ENCODE measurements around the gene SLC41A3.

Gene SLC41A3

DNA sequence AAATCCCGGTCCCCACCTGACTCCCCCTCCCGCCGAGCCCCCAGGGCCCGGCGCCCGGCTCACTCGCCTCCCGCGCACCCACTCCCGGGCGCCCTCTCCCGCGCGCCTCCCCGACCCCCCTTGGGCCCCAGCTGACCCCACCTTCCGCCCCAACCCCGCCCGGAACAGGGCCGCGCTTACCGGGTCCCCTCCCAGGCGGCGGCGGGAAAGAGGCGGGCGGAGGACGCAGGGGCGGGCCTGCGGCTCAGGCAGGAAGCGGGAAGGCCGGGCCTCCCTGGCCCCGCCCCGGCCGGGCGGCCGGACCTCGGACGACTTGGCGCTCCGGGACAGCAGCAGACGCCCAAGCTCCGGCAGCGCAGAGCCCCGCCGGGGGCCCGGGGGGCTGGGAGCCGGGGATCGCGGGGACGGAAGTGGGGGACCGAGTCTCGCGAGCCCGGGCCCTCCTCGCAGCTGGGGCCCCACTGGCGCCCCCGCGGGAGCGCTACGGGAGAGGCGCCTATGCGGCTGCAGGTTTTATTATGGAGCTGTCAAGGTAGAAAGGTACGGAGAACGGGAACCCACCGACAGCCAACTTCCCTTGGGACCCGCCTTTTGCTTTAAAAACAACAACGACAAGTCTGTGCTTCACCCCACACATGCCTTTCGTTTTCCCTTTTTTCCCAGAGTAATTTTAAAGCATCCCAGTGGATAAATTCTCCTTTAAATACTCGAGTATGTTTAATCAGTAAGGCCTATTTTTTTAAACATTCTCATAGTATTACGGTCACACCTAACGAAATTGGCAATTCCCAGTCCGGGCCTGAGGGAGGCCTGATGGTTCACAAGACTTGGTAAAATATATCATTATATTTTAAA is at the start of gene SLC41A3:
SLC41A3 (minus strand) TSS at position 212 of the 855 bp plus-strand sequence. CDS start 15,905 bp downstream, outside the sequence.
- peak; percentile 95 for DNase-seq (ENCODE audit: low spot score)

DNA sequence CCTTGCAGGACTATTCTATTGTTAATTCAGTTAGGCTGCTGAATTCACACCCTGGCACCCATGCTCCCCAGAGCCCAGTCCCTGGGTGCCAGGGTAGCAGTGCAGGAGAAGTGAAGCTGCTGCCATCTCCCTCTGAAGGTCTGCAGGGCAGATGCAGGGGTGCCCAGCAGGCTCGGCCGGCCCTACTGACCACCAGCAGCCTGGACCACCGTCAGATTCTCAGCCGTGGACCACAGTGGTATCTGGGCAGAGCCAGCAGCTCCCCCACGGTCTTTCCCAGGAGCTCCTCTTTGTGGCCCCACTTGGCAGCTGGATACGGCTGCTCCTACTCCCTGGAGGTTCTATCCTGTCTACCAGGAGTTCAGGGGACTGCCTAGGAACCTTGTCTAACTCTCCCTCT is 49.7 kb upstream of the SLC41A3 start:
- DNase-seq (ENCODE audit: low spot score): no peak

DNA sequence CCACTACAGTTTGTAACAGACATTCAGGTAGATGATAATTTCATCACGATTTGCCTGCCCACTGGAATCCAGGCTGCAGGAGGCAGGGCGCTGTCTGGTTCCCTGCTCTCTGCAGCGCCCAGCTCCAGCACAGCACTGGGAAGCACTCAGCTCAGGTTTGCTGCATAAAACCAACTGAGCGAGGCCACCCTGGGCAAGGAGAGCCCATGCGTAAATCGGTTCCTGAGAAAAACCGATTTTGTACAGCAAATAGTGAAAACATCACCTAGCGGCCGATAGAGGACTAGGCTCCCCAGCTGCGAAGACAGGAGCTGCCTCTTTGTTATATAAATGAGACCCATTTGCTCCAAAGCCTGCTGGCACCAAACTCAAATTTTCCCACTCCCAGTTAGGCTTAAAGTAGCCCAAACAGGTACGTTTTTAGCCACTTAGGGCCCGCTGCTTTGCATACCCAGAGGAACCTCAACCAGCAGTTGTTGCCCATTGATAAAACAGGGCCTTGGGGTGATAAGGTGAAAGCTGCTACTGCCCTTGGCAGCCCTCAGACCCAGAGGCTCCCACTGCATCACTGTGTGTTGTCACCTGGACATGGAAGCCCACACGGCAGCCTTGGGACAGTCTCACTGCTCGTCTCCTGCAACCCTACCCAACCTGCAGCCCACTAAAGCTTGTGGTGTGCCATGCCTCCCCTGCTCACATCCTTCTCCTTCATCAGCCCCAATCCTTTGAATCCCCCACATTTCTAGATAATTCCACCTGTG is 49.0 kb upstream of the SLC41A3 start:
- no peak for DNase-seq (ENCODE audit: low spot score)

DNA sequence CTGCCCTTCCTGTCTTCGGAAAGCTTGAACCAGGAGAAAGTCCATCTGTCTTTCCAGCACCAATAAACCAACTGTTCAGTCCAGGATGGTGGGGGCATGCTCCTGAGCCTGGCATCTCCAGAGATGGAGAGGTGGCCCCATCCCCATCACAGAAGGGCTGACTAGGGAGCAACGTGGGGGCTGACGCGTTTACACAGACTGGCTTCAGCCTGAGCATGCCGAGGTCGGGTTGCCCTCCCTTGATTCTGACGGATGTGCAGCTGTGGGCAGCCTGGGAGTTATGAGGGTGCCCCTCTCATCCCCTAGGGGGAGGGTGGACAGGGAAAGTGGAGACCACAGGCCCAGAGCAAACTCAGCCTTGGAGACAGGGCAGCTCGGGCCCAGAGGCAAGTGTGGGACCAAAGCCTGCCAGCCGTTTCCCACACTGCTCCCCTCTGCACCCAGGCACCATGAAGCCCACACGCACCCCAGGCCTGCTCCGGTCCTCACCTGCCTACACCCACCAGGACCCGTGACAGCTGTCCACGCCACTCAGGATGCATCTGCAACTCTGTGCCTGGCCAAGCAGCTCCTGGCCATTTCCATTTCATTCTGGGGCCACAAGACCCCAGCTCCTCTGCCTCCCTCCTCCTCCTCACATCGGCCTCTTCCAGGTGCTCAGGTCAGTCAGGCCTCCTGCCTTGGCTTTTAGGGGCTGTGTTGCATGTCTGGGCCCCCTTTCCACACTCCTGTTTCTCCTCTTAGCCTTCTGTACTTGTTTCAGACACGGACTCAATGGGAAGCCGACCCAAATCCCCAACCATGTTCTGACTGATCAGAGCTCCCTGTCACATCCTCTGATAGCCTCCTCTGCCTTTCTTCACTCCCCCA is 48.2 kb upstream of the SLC41A3 start:
- DNase-seq (ENCODE audit: low spot score): no peak

DNA sequence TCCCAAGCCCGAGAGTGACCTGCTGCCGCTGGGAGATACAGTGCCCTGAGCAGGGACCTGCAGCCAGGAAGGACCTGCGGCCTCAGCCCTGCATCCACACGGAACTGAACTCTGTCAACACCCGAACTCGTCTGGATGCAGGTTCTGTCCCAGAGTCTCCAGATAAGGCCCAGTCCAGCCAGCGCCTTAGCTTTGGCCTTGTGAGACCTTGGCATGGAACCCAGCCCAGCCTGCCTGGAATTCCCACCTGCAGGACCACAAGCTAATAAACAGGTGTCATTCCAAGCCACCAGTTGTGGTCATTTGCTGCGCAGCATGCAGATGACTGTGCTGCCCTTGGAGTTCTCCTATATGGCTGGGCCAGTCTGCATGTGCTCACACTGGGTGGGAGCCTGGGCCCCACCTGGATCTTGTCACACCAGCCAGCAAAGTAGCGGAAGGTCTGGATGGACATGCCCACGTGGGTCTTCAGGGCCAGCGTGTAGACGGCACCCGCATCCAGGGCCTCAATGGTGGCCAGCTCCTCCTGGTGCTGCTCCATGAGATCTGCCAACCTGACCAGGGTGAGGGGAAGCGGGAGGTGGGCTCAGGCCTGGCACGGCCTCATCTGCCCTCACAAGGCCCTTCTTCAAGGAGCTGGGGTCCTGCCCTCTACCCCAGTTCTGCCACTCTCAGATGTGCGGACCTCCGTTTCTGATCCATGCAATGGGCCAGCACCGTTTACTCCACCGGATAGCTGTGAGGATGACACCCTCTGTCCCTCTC is 47.2 kb upstream of the SLC41A3 start:
- DNase-seq (ENCODE audit: low spot score): no peak

DNA sequence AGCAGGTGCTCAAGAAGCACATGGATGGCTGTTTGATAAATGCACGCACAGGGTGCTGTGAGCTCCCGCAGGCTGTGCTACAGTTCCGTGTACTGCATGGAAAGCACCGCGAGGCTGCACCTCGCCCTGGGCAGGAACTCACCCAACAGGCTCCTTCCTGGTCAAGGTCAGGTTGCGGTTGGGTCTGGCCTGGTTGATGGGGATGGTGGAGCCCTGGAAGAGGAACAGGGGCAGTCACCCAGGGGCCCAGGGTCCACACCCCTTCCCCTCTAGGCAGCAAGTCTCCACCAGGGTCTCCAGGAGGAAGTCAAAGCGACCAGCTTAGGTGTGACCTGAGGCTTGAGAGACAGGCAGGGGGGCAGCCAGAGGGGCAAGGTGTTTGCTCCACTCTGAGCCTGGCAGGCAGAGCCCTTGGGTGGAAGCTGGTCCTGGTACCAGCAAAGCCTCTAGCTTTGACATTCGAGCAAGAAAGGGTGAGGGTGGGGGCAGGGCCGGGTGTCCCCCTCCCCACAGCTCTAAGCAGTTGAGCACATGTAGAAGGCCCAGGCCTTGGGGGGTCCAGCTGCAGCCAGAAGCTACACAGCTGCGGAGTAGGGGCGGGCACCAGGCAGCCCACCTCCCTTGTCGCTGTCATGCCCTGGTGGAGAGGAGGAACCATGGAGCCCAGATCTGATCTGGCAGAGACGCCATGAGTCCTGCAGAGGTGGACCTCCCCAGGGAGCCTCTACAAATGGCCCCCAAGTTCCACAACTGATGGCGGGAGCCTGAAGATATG is 46.3 kb upstream of the SLC41A3 start:
- DNase-seq (ENCODE audit: low spot score): no peak

DNA sequence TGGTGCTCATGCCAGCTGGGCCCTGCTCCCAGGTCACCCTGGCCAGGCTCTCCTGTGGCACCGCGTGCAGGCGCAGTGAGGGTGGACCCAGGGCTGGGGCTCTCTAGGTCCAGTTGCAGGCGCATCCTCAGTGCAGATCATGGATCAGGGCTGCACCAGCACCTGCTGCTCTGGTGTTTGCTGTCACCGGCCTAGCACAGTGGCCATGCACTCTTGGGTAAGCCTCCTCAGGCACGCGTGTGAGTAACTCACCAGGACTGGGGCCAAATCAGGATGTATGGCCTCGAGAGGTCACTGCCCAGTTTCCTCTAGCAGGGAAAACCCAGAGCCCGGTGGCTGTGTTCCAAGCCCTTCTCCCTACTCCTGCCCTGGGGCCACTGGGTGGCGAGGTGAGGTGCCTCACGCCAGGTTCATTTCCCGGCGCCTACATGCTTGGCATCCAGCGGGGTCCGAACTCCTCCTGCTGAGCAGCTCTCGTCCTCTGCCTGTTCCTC is 45.5 kb upstream of the SLC41A3 start:
- DNase-seq (ENCODE audit: low spot score): no peak

DNA sequence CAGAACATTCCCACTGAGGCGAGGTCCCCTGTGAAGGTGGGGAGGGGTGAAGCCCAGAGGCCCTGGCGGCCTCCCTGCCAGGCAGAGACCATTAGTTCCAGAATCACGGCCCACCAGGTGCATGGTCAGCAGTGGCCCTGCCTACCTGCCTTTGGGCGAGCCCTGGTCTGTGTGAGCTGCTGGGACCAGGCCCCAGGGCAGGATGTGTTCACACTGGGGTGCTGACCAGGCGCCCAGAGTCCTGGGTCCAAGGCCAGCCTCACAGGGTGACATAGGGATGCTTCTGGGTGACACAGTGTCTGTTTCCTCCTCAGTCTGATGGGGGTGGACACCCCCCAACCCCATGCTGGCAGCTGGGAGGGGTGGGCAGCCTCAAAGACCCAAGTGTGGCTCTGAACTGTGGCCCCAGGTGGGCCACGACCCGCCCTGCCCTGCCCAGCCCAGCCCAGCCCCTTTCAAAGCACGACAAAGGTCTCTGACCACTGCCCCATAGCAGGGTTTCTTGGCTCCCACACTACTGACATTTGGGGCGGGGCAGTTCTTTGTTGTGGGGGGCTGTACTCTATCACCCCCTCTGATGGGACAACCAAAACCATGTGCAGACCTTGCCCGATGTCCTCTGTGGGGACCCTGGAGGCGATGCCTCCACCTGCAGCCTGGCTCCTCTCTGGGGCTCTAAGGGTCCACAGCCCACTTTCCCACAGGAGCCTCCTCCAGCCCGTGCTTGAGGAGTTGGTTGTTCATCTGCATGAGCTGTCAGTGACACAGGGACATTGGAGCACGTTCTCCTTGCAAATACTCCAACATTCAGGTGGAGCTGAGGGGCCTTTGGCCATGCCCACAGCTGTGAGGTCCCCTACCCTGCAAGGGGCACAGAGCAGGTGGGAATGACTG is 44.8 kb upstream of the SLC41A3 start:
- no peak for DNase-seq (ENCODE audit: low spot score)

DNA sequence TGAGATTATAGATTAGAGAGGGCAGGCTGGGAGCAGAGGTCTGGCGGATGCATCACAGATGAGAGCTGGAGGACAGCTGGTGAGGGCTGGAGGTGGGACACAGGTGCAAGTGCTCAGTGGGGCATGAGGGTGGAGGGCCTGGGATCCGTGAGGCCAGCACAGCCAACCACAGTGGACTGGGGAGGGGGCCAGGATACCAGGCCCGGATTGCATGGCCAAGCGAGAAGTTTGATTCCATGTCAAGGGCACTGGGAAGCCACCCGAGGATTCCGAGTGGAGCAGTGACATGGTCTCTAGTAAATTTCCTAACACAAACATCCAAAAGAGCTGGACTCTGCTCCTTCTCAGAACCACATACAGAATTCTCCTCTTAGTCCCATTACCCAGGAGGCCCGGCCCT is 44.0 kb upstream of the SLC41A3 start:
- DNase-seq (ENCODE audit: low spot score): no peak

DNA sequence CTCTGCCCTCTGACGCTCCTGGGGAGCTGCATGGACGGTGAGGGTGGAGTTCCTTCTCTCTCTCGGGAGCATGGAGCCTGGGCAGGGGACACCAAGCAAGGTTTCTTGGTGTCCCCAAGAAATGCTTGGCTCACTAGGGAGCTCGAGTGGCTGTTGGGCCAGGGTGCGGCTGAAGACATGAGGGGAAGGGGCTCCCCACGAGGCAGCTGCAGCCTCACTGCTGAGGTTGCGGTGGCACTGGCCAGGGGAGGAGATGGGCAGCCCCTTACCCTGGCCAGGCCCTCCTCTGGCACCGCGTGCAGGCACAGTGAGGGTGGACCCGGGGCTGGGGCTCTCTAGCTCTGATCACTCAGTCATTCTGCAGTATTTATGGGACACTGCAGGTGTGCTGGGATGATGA is 43.5 kb upstream of the SLC41A3 start:
- no peak for DNase-seq (ENCODE audit: low spot score)

DNA sequence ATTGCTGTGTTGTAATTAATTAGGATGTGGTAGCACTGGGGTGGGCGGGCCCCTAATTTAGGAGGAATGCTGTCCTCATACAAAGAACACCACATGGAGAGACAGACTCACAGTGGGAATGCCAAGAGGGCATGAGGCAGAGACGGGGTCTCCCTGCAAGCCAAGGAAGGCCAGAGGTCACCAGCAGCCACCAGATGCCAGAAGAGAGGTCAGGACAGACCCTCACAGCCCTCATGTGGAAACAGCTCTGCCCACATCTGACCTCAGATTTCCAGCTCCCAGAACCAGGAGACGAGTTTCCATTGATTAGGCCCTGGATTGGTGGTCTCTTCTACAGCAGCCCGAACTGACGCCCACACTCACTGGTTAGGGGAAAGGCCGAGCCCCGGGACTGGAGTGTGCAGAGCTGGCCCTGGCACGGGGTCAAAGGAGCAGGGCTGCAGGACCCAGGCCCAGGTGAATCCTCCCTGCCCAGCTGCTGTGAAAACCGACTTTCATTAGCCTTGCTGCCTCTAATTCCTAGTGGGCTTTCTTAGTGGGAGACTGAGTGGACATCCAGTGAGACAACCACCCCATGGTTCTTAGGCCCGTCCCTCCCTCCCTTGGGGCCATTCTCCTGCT is 43.0 kb upstream of the SLC41A3 start:
- DNase-seq (ENCODE audit: low spot score): no peak

DNA sequence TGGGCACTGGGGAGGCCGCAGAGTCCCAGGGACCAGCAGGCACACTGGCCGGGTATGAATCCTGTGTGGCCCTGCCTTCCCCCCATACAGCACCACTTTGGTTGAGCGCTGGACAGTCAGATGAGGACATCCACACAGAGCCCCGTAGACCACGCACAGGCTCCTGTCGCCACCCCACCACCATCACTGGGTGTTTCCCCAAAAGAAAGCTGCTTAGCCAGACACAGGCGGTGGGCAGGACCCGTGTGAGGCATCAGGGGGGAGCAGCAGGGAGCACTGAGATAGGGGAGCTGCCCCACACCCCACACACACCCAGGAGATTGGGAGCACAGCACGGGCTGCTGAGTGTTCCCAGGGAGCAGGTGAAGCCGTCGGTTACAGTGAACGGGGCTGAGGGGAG is 42.4 kb upstream of the SLC41A3 start:
- no peak for DNase-seq (ENCODE audit: low spot score)

DNA sequence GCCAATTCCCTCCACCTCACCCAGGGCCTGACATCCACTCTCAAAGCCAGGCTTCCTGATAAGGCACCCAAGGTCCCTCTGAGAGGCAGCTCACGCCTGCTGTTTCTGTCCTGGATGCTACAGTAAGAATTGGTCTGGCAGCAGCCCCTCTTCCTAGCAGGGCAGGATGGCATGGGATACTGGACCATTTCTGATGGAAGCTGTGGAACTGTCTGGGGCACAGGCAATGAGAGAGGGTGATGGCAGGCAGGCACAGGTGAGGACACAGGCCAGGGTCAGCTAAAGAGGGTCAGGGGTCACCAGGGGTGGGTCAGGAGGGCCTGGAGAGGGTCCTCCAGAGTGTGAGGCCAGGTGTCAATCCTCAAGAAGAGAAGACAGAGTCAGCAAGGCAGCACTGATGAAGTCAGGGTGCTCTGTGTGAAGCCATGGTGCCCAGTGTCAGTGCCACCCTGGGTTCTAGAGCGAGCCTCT is 41.9 kb upstream of the SLC41A3 start:
- DNase-seq (ENCODE audit: low spot score): no peak

DNA sequence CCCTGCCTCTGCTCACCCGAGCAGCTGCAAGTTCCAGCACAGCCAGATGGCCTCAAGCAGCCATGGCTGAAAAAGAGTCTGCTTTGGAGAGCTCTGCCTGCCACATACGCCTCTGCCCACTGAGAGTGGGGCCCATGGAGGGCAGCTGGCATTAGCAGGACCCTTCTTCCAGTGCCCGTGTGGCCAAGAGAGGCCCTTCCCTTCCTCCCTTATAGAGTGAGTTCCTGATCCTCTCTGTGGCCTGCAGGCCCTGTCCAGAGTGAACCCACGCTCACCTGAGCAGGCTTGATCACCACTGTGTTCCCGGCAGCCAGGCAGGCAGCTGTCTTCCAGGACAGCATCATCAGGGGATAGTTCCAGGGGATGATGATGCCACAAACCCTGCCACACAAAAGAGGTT is 41.4 kb upstream of the SLC41A3 start:
- no peak for DNase-seq (ENCODE audit: low spot score)

DNA sequence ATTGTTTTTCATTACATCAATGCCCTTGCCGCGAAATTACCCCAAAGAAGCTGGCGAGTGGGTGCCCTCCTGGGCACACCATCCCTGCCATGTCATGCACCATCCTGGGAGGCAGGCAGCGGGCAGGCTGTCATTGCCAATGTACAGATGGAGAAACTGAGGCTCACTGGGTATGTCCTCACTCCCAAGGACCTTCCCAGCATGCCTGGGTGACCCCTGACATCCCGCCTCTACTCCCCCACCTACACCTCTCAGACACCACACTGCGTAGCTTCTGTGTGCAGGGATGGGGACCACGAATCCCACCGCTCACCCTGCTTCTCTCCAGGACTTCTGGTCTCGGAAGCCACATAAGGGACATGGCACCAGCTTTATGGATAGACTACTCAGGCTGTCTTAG is 41.0 kb upstream of the SLC41A3 start:
- DNase-seq (ENCODE audit: low spot score): no peak

DNA sequence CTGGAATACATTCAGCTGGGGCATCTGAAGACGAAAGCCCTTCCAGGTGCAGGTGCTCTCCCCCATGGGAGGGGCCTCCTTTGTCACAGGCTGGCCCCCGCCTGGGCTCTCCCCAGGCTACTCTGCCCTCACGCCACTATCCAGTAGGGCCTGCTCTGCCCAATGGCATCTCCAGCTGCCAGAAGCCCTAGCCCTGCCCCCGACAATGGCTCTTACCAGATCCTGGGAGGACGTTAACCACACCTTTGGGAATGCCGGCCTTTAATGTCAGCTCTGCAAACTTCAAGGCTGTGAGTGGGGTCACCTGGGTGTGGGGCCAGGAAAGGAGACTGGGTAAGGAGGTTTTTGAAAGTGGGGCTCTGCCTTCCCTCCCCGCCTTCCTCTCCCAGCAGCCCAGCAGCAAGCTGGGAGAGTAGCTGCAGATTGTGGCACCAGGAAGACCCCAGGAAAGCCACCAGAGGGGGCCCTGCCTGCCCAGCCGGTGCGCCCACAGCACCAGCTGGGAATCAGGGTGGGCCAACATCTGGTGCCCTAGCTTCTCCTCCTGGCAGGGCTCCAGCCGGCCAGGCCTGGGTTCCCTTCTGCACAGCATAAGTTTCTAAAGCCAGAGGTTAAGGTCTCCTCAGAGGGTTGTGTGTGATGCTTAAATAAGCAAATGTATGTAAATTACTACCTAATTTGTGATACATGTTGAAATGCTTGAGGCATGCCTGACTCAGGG is 40.4 kb upstream of the SLC41A3 start:
- DNase-seq (ENCODE audit: low spot score): no peak

DNA sequence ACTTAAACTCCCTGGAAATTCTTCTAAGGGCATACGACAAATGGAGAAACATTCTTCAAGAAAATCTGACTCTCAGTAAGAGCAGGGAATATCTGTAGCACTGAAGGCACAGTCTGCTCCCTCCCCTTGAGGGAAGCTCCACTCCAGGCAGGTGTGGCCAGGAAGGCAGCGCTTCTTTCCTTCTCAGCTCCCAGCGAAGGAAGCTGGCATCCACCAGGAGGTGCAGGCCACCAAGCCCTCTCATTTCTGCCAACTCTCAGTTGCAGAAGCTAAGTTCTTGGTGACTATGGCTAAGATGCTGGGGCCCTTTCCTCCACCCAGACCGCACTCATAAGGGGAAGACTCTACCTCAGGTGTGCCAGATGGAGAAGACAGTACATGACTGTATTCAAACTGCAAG is 37.7 kb upstream of the SLC41A3 start:
- no peak for DNase-seq (ENCODE audit: low spot score)

DNA sequence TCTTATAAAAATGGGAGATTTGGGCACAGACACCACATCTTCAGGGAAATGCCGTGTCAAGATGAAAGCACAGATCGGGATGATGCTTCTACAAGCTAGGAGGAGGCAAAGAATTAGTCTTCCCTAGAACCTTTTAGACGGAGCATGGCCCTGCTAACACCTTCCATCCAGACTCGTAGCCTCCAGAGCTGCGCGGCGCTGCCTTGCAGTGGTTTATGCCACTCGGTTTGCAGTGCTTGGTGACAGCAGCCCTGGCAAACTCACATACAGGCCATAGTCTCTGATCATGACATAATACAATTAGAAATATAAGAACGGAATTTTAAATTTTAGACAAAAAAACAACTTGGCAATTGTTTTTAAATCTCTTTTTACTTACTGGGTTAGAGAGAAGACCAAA is 37.1 kb upstream of the SLC41A3 start:
- no peak for DNase-seq (ENCODE audit: low spot score)
